Parathyroid adenoma (tissue), 2 donors: ENCODE measurements around the gene PRKAR2B.
"Not testable (repeated sequence)": the region's sequence is repeated elsewhere in the genome, so short reads cannot be mapped to it uniquely, and the experiment has no call there.

Source experiments
- H2AFZ ChIP-seq: fragments of 300-600 bp; sonication (generic); one replicate; pipeline ENCODE4 v1.7.0; 2017; ENCODE audit warnings: antibody characterized with exemption, mild to moderate bottlenecking
- H3K27ac ChIP-seq: fragments of 300-600 bp; sonication (generic); one replicate; pipeline ENCODE4 v1.7.0; 2017
- H3K27me3 ChIP-seq: fragments of 300-600 bp; sonication (generic); one replicate; pipeline ENCODE4 v1.7.0; 2017; ENCODE audit warnings: low read length; ENCODE audit not compliant: control insufficient read depth, insufficient read depth
- H3K36me3 ChIP-seq: fragments of 300-600 bp; sonication (generic); one replicate; pipeline ENCODE4 v1.7.0; 2017; ENCODE audit warnings: low read length; ENCODE audit not compliant: control insufficient read depth, insufficient read depth
- H3K4me1 ChIP-seq: fragments of 300-600 bp; sonication (generic); one replicate; pipeline ENCODE4 v1.7.0; 2017; ENCODE audit warnings: control low read depth
- H3K4me2 ChIP-seq: fragments of 300-600 bp; sonication (generic); one replicate; pipeline ENCODE4 v1.7.0; 2017; ENCODE audit warnings: low read length
- H3K4me3 ChIP-seq: fragments of 300-600 bp; sonication (generic); one replicate; pipeline ENCODE4 v1.7.0; 2017; ENCODE audit warnings: low read depth, low read length
- H3K79me2 ChIP-seq: fragments of 300-600 bp; sonication (generic); one replicate; pipeline ENCODE4 v1.7.0; 2017; ENCODE audit warnings: control low read depth
- H3K9ac ChIP-seq: fragments of 300-600 bp; sonication (generic); one replicate; pipeline ENCODE4 v1.7.0; 2017; ENCODE audit warnings: mild to moderate bottlenecking
- H3K9me3 ChIP-seq: fragments of 300-600 bp; sonication (generic); one replicate; pipeline ENCODE4 v1.7.0; 2017; ENCODE audit warnings: low read length; ENCODE audit not compliant: control insufficient read depth
- TF ChIP-seq, protein P1 (sequence below): fragments of 300-600 bp; sonication (generic); IDR thresholded peaks from one replicate; pipeline ENCODE4 v1.7.0; 2017; ENCODE audit warnings: antibody characterized with exemption, mild to moderate bottlenecking
- donor health status: primary hyperparathyroidism.

Gene PRKAR2B

DNA sequence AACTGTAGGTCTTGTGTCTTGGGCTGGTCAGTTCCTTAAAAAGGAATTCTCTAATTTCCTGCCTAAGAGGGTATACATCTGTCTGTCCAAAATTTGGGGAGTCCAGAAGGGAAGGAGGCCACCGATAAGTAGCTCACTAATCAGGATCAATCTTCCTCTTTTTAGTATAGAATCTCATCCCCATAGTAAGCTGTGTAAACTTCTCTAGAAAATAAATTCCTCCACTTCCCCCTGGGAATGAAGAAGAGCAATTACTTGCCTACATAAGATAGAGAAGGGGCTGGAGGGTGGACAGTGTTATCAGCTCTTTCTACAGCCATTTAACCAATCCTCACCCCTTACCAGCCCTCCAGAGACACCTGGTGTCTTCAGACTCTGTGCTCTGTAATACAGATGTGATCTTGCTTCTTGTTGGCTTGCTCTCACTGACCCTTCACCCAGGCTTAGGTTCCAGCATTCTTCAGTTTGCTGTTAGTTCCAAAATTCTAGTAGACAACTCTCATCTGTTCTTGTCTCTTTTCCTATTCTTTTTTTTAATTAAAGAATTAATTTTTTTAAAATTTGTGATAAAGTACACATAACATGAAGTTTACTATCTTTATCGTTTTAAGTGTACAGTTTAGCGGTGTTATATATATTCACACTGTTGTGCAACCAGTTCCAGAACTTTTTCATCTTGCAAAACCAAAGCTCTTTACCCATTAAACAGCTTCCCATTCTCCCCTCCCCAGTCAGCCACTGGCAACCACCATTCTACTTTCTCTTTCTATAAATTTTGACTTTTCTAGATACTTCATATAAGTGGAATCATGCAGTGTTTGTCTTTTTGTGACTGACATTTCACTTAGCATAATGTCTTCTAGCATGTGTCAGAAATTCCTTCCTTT is 6.5 kb upstream of the PRKAR2B start:
- H3K4me3 ChIP-seq: no peak overlapping the region
- H3K27me3 ChIP-seq: no peaks in the 10 kb centered on the region
- H3K27ac ChIP-seq: no peak overlapping the region
- H2AFZ ChIP-seq: no peak overlapping the region
- no peaks in the 10 kb centered on the region for H3K36me3 ChIP-seq
- no peaks in the 10 kb centered on the region for H3K79me2 ChIP-seq
- TF ChIP-seq, protein P1, sequence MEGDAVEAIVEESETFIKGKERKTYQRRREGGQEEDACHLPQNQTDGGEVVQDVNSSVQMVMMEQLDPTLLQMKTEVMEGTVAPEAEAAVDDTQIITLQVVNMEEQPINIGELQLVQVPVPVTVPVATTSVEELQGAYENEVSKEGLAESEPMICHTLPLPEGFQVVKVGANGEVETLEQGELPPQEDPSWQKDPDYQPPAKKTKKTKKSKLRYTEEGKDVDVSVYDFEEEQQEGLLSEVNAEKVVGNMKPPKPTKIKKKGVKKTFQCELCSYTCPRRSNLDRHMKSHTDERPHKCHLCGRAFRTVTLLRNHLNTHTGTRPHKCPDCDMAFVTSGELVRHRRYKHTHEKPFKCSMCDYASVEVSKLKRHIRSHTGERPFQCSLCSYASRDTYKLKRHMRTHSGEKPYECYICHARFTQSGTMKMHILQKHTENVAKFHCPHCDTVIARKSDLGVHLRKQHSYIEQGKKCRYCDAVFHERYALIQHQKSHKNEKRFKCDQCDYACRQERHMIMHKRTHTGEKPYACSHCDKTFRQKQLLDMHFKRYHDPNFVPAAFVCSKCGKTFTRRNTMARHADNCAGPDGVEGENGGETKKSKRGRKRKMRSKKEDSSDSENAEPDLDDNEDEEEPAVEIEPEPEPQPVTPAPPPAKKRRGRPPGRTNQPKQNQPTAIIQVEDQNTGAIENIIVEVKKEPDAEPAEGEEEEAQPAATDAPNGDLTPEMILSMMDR: no peak
- no peaks in the 10 kb centered on the region for H3K9me3 ChIP-seq
- no peak overlapping the region for H3K9ac ChIP-seq
- H3K4me2 ChIP-seq: no peak overlapping the region
- H3K4me1 ChIP-seq: peaks cover 5% of the 10 kb centered on the region

DNA sequence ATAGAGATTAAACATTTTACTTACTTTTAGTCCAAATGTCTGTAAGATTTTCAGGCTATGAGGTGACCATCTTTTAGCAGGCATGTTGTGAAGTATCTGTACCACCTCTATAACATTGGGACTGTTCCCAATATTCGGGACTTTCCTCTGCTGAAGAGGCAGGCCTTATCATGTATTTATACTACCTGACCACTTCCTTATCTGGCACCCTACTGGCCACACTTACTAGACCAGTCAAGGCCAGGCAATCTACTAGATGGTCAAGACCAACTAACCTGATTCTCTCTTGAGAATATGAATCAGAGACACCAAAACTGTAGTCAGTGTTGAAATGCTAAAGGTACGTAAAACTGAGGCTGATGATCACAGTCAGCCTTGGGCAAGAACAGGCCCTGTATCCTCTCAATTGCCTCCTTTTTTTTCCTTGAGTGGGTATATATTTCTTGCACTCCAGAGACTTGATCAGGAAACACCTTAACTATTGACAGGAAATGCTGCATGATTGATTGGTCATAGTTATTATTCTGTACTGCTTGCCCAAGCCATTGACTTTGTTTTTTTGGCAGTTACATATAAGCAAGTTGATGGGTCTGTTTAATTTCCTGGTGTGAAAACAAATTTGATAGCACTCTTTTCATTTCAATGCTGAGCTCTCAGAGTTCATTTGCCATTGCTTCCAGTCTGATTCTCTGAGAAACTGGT is 5.2 kb upstream of the PRKAR2B start:
- Histone ChIP-seq H3K79me2 (no peaks in the 10 kb centered on the region), H3K4me2 (no peak overlapping the region), H3K27ac (no peak overlapping the region), H3K4me1 (peaks cover 3% of the 10 kb centered on the region), H2AFZ (no peak overlapping the region), H3K4me3 (no peak overlapping the region), H3K9me3 (no peaks in the 10 kb centered on the region), H3K27me3 (no peaks in the 10 kb centered on the region), H3K36me3 (no peaks in the 10 kb centered on the region), H3K9ac (no peak overlapping the region)
- TF ChIP-seq, protein P1: no peak

DNA sequence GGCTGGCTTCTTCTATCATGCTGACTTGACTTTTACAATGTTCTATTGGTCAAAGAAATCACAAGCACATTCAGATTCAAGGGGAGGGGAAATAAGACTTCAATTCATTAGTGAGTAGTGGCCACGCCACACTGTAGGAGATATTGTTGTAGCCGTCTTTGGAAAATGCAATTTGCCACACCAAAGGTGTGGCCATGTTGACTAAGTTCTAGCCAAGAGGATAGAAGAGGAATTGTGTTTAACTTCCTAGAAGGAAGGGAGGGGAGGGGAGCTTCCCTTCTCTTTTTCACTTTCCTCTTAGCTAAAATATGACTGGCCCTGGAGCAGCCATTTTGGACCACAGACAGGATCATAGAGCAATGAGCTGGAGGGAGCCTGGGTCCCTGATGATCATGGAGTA is 3.4 kb upstream of the PRKAR2B start:
- Histone ChIP-seq H3K36me3 (no peaks in the 10 kb centered on the region), H3K4me2 (no peak overlapping the region), H3K4me3 (no peak overlapping the region), H2AFZ (no peak overlapping the region), H3K27ac (no peak overlapping the region), H3K4me1 (peaks cover 8% of the 10 kb centered on the region), H3K79me2 (peaks cover 7% of the 10 kb centered on the region), H3K27me3 (no peaks in the 10 kb centered on the region), H3K9ac (no peak overlapping the region), H3K9me3 (no peaks in the 10 kb centered on the region)
- TF ChIP-seq, protein P1: no peak

DNA sequence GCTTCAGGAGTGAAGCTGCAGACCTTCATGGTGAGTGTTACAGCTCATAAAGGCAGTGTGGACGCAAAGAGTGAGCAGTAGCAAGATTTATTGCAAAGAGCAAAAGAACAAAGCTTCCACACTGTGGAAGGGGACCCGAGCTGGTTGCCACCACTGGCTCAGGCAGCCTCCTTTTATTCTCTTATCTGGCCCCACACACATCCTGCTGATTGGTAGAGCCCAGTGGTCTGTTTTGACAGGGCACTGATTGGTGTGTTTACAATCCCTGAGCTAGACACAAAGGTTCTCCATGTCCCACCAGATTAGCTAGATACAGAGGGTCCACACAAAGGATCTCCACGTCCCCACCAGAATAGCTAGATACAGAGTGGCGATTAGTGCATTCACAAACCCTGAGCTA is 2.7 kb upstream of the PRKAR2B start:
- H3K27ac ChIP-seq, H3K4me3 ChIP-seq, H3K27me3 ChIP-seq, H3K9ac ChIP-seq, H3K79me2 ChIP-seq, H3K4me2 ChIP-seq, H3K9me3 ChIP-seq, H2AFZ ChIP-seq, H3K36me3 ChIP-seq, H3K4me1 ChIP-seq: not testable (repeated sequence)

DNA sequence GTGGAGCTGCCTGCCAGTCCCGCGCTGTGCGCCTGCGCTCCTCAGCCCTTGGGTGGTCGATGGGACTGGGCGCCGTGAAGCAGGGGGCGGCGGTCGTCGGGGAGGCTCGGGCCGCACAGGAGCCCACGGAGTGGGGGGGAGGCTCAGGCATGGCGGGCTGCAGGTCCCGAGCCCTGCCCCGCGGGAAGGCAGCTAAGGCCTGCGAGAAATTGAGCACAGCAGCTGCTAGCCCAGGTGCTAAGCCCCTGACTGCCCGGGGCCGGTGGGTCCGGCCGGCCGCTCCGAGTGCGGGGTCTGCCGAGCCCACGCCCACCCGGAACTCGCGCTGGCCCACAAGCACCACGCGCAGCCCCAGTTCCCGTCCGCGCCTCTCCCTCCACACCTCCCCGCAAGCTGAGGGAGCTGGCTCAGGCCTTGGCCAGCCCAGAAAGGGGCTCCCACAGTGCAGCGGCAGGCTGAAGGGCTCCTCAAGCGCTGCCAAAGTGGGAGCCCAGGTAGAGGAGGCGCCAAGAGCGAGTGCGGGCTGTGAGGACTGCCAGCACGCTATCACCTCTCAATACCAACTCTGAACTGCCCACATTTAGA is 2.1 kb upstream of the PRKAR2B start:
- not testable (repeated sequence) for H3K36me3 ChIP-seq, H3K4me2 ChIP-seq, H3K4me1 ChIP-seq, H3K9me3 ChIP-seq, H2AFZ ChIP-seq, H3K4me3 ChIP-seq, H3K9ac ChIP-seq, H3K27ac ChIP-seq, H3K27me3 ChIP-seq, H3K79me2 ChIP-seq
